Adipose tissue (tissue), 3 donors: Measurements from ENCODE around the gene SPINK14. TPM values are rescaled to one million over a fixed set of nuclear protein-coding genes. Genes with fewer than 3 reads are reported as not detected.

ENCODE experiments used
- H3K27ac ChIP-seq: one replicate; pipeline ENCODE4 v1.5.1; 2013; ENCODE audit warnings: low read depth, low read length
- WGBS, 3 donors: extraction: QIAGEN DNeasy Blood & Tissue Kit; methylation state at CpG; one replicate each; pipeline ENCODE4 v1.1.7; 2013; 5-methylcytosine and 5-hydroxymethylcytosine counted together
- polyA plus RNA-seq, 3 donors: library from polyadenylated mRNA; stranded (reverse); fragments of 200-250 nt; gene quantifications; one replicate each; pipeline ENCODE4 v1.2.3, GENCODE V29; 2013
- donor health status: healthy with polysubstance abuse.
- donor health status: Bipolar disorder and iron deficiency.
- donor health status: healthy.

SPINK14 gene
- polyA plus RNA-seq, 3 donors, result not detected

DNA sequence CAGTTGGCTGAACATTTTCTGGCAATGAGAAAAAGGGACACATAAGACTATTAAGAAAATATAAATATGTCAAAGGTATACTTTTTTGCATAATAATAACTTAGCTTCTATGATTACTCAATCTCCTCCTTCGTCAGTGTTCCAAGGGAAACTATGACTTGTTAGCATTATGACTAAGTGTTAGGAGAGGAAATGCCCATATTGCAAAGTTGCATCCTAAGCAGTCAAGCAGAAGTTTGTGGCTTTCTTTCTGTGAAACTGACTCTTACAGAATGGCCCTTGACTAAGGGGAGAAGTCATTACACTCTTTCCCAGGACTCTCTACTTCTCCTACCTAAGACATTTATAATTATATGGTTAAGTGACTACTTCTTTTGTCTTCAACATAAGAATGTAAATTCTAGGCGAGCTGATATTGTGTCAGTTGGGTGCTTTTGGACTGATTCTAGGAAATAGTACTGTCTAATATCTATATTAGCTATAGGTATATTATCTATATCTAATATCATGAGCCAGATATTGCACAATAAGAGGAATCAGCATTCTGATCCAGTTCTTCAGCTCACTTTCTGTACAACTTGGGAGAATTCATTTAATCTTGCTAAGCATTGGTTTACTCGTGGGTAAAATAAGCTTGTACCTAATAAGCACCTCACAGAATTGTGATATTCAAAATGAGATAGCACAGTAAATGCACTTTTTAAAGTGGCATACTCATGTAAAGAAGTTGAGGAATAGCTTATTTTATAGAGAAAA, 18.1 kb downstream of the SPINK14 start:
- WGBS, 3 donors, result 55 to 77% (median 57%) methylated on average over 3 of the region's 3 CpGs
- H3K27ac ChIP-seq, result no peak overlapping the region

DNA sequence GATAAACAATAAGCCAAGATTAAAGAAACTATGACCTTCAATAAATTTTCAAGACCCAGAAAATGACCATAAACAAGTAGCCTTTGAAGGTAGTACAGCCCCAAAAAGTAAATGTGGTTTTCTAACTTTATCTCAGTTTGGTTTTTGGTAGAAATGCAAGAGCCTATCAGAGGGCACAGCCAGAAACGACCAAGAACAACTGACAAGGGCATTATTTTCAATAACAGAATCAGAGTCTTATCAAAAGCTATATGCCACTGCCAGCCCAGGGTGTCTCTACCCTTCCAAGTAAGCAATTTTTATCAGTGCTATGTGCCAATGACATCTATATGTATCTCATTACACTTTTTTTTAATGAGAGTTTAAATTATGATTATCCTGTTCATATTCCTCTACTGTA, 22.7 kb downstream of the SPINK14 start:
- WGBS, 3 donors, result 35 to 63% (median 56%) methylated on average over 1 of the region's 1 CpG
- no peak overlapping the region for H3K27ac ChIP-seq

DNA sequence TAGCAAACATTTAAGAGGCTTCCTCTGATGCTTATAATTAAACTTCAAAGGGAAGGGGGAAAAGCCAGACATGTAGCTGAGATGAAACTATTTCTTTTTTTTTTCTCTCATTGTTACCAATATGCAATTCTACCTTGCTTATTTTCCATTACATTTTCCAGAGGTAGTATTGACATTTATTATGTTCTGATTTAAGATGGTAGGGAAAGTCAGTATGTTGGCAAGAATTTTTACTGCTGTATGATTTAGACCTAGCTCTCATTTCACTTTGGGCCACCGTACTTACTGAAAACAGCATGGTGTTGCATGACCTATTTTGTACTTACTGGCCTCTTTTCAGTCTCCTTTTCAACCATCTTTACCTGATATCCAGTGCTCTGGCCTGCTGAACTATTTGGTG, 24.9 kb downstream of the SPINK14 start:
- 72 to 86% (median 85%) methylated on average over 1 of the region's 1 CpG for WGBS, 3 donors
- H3K27ac ChIP-seq, result no peak overlapping the region

DNA sequence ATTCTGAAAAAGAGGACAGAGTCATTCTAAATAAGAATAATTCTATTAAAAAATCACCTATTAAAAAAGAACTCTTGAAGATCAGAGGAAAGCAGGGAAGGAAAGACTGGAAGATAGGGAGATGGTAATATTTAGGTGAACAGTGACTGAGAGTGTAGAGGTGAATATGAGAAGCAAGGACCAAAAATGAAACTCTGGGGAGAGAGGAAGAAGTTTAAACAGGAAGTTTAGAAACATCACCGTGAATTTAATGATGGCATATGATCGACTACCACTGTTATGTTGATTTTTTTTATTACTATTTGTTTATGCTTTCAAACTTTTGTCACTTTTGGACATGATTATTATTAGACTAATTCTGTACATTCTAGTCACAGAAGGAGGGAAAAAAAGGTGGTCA, 32.8 kb downstream of the SPINK14 start:
- no peak overlapping the region for H3K27ac ChIP-seq
- 42 to 73% (median 59%) methylated on average over 2 of the region's 2 CpGs for WGBS, 3 donors

DNA sequence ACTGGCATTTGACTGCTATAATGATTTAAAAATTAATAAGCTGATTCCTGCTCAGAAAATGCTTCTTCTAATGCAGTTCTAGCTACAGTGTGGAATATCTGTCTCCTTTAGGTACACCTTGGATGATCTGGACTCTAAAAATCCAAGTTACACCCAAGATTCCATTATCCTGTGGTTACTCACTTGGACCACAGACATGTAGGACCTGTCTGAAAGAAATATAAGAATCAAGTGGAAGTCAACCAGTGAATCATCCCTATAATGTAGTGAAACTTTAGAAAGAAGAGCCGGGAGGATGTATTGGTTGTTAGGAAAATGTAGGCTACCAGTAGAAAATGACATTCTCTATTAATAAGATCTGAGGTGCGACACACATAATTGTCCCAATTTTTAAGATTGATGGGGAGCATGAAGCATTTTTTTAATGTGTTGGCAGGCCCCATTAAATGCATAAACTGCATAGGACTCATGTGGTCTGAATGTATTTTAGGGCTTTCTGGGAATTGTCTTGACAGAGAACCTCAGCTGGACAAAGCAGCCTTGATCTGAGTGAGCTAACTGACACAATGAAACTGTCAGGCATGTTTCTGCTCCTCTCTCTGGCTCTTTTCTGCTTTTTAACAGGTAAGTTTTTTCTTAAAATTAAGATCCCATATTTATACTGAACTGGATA, 34.3 kb downstream of the SPINK14 start, which contains the start of gene SPINK6:
Gene SPINK6 (plus strand): TSS at position 512 of the 673 bp plus-strand sequence. CDS start 55 bp downstream, at position 567.
- H3K27ac ChIP-seq, result no peak within 1 kb of the TSS

DNA sequence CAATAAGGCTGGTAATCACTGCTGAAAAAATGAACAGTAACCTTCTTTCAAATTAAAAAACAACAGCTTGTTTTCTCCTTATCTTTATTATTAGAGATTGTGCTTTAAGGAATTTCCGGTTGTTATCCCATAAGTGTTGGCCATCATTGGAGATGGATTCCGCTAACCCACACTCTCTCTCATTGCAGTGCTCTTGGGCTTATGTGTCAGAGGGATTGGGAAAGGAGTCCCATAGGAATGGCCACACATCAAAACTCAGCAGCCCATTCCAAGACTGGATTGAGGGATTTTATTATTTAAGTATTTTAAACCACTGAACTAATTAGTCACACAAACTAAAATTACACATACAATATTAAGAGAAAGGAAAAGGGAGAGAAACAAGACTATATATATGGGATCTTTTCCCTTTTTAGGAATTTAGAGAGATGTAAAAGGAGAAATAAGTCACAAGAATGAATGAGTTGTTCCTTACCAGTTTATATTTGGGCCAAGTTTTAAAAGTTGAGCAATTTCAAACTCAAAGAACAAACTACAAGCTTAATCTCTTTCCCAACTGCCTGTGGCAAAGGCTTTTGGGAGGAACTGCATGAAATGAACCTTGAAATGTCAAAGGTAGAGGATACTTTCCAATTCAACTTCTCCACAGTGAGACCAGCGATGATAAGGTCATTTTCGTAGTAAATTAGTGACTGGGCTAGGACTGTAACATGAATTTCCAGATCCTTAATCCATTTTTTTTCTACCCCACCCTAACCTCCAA, 36.9 kb downstream of the SPINK14 start:
- WGBS, 3 donors, result 54 to 69% (median 57%) methylated on average over 4 of the region's 4 CpGs
- no peak overlapping the region for H3K27ac ChIP-seq

More for the DNA sequence above, 34.3 kb downstream of the SPINK14 start, which contains the start of gene SPINK6:
- 91 to 99% (median 92%) methylated on average over 2 of the region's 2 CpGs for WGBS, 3 donors

DNA sequence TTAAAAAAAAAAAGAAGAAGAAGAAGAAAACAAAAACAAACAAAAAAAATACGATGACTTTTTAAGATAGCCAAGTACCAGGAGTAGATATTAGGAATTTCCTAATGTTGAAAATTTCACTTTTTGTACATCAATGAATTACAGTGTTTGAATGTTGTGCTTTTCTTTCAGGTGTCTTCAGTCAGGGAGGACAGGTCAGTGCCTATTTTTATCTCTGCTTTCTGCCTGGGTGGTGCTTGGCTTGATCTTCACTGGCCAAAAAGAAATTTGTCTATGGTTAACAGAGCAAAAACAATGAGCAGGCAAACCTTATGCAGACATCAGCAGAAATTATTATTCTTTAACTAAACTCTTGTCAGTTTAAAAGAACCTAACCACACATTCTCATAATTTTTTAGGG, 37.5 kb downstream of the SPINK14 start:
- WGBS, 3 donors, result 62 to 66% (median 64%) methylated on average over 1 of the region's 1 CpG
- no peak overlapping the region for H3K27ac ChIP-seq

DNA sequence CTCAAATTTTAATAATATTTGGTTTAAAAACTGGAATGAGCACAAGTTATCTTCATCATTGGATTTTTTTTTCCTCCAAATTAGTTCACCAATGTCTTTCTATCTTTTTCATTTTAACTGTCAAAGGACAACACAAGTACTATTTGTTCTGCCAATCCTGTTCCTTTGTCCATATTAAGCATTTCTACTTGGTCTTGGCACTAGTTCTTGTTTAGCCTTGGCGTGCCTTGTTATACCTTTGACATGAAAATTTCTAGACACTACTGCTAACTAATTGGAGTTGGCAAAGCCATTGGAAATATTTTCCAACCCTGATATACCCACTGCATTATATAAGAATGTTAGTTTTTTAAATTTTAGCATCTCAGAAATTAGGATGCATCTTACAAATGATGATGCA, 38.3 kb downstream of the SPINK14 start:
- 64 to 73% (median 66%) methylated on average over 1 of the region's 1 CpG for WGBS, 3 donors
- no peak overlapping the region for H3K27ac ChIP-seq

DNA sequence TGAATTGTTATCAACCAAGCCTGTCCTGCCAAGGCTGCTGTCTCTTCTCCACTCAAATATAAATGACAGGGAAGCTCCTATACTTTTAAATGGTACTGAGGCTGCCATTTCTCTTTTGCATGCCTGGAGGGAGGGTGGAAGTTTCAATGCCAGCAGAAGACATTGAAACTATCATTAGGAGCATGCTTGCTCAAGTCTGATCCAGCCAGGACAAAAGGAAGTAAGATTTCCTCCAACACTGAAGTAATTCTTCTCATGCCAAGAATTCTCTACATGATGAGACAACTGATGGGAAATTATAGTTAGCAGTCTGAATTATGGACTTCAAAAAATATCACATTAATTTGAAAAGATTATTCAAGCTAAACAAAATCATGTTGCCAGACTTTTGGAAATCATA, 39.9 kb downstream of the SPINK14 start:
- no peak overlapping the region for H3K27ac ChIP-seq

DNA sequence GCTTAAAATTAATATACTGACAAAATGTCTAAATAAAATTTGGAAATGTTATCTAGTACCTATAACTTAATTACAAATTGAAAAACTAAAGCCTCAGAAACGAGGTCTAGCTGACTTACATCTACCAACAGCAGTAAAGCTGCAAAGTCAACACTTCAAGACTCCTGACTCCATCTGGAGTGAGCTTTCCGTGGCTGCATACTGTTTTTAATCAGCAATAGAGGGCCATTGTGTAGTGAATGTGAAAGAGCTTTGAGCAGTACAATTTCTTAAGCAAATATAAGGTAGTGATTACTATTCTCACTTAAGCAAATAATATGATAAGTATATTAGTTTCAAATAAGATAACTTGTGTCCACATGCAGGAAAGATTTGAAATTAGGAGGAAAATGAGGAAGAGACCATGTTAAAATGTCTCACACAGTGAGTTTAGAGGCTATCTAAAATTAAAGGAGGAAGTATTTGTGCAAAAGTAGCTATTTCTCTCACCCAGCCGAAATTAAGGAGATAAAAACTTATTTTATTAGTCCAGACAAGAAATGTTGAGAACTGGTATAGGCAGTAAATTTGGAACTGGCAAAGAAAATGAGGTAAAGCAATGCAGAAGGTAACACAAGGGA, 40.9 kb downstream of the SPINK14 start:
- H3K27ac ChIP-seq, result no peak overlapping the region
- 32 to 63% (median 59%) methylated on average over 3 of the region's 3 CpGs for WGBS, 3 donors

DNA sequence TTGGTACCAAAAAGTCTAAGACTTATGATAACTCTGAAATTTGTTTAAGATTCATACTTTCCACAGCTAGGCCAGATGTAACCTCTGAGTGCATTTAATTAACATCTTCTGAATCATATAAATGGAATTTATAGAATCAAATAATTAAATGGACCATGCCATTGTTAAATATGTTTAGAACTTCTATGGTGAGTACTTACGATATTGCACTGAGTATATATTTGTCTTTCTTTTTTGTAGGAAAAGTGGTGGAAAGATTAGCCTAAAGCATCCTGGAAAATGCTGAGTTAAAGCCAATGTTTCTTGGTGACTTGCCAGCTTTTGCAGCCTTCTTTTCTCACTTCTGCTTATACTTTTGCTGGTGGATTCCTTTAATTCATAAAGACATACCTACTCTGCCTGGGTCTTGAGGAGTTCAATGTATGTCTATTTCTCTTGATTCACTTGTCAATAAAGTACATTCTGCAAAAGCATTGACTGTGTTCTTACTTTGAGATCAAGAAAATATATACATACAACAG, 46.4 kb downstream of the SPINK14 start:
- whole genome bisulfite sequencing, 3 donors, result 66 to 76% (median 71%) methylated on average over 1 of the region's 1 CpG
- no peak overlapping the region for H3K27ac ChIP-seq

DNA sequence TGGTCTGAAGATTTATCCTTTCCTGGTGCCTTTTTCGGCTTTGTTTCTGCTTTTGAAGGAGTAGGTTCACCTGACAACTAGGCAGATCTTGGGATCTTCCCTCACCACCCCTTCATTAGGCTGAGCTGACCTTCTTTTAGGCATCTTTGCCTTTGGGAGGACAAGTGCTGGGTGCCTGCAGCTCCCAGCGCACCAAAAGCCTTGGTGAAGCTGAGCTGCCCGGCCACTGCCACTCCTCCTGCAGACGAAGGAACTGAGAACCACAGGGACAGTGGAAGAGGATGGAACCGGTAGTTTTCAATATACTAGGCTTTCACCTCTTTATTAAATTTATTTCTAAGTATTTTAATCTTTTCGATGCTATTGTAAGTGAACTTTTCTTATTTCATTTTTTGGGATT, 53.2 kb downstream of the SPINK14 start:
- H3K27ac ChIP-seq, result no peak overlapping the region
- 73 to 81% (median 80%) methylated on average over 6 of the region's 6 CpGs for WGBS, 3 donors

DNA sequence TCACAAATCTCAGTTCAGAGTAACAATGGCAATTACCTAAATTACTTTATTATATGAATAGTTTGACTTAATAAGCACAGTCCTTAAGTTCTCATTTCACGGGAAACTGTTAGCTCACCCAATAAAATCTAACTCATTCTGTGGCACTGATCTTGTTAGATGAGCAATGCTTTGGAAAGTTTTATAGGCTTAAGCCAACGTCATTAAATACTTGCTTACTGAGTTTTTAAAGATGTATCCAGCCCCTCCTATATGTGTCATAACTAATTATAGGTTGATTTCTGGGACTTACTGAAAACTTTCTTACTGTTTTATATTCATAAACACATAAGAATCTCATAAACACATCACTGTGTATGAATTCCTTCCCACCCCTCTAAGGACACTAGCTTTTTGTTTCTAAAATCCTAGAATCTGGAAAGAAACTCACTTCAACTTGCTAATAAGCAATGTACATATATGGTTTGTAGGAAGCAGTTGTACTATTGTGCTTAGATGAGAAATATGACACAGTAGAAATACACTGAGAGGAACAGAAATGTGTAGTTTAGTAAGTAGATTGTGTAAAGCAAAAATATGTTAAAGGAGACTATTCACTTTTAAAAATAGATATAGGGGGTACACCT, 55.9 kb downstream of the SPINK14 start:
- WGBS, 3 donors, result 53 to 76% (median 74%) methylated on average over 2 of the region's 2 CpGs
- no peak overlapping the region for H3K27ac ChIP-seq

Other genes starting within 250 kb of the SPINK14 start
- gene SPINK5, start 104.6 kb upstream of the SPINK14 start, polyA plus RNA-seq, result 1 to 10 TPM in 1 of 3 donors, under 1 TPM in 2; 0.41 to 1.2 (median 0.98) TPM
- gene SPINK6, start 34.5 kb downstream of the SPINK14 start, polyA plus RNA-seq, result under 1 TPM in 1 of 3 donors, not detected in 2; 0.42 TPM
- not detected for gene MARCOL, start 70.0 kb downstream of the SPINK14 start, polyA plus RNA-seq
- gene SPINK13, start 100.2 kb downstream of the SPINK14 start, polyA plus RNA-seq, result under 1 TPM in 1 of 3 donors, not detected in 2; 0.15 TPM
- 1 to 10 TPM in 1 of 3 donors, not detected in 2; 2.0 TPM for gene SPINK7, start 143.9 kb downstream of the SPINK14 start, polyA plus RNA-seq
- gene SPINK9, start 167.0 kb downstream of the SPINK14 start, polyA plus RNA-seq, result not detected
- gene FBXO38, start 215.4 kb downstream of the SPINK14 start, polyA plus RNA-seq, result 10 to 100 TPM in 2 of 3 donors, 1 to 10 TPM in 1; 6.9 to 13.0 (median 12.4) TPM